ENCODE measurements around the gene TCF23. TPM values are rescaled to one million over a fixed set of nuclear protein-coding genes. Genes with fewer than 3 reads are reported as not detected.

The TCF23 gene
- total RNA-seq, 1 experiment from 2014 or later: 0.13 TPM

- Mint-ChIP-seq H3K9me3 (no peaks in the 10 kb centered on the region), H3K27ac (no peak overlapping the region), H3K27me3 (ENCODE audit: low read depth) (0 out of 2 replicates have a peak, but pooled peaks cover 5% of the 10 kb centered on the region), H3K4me1 (no peaks in the 10 kb centered on the region), H3K4me3 (no peak overlapping the region), H3K36me3 (no peaks in the 10 kb centered on the region)
- POLR2A ChIA-PET: interaction anchor here (0.8 to 1.2 kb wide), 2 partner anchors 39 to 100 kb away, joined by 3 to 4 read pairs; no protein-coding TSS in a partner anchor
- ATAC-seq (no peak; the same call in 1 of the 2 replicates), DNase-seq (ENCODE audit: low spot score) (no peak)
- no peak for TF ChIP-seq ATF3 (CRISPR knock-in tag; conservative IDR thresholded peaks at IDR 0.05)
- TF ChIP-seq JAZF1 (CRISPR knock-in tag; IDR thresholded peaks at IDR 0.05): no peak
- TF ChIP-seq ZNF512 (CRISPR knock-in tag; IDR thresholded peaks at IDR 0.05; ENCODE audit: borderline replicate concordance): no peak
- no peak for TF ChIP-seq SP1 (CRISPR knock-in tag; conservative IDR thresholded peaks at IDR 0.05)
- no peak for TF ChIP-seq ZNF425 (CRISPR knock-in tag; conservative IDR thresholded peaks at IDR 0.05)
- no peak for TF ChIP-seq CBFB (CRISPR knock-in tag; IDR thresholded peaks at IDR 0.05; ENCODE audit: low read depth)
- no peak for TF ChIP-seq CREB1 (CRISPR knock-in tag; IDR thresholded peaks at IDR 0.05)
- no peak for TF ChIP-seq FOXJ3 (CRISPR knock-in tag; IDR thresholded peaks at IDR 0.05; ENCODE audit: borderline replicate concordance)
- TF ChIP-seq RORB (CRISPR knock-in tag; IDR thresholded peaks at IDR 0.05): no peak
- no peak for TF ChIP-seq EMX1 (CRISPR knock-in tag; IDR thresholded peaks at IDR 0.05)
- TF ChIP-seq SMAD3 (CRISPR knock-in tag; IDR thresholded peaks at IDR 0.05; ENCODE audit: borderline replicate concordance): no peak
- no peak for TF ChIP-seq ZNF317 (CRISPR knock-in tag; IDR thresholded peaks at IDR 0.05; ENCODE audit: borderline replicate concordance, low read depth)
- CTCF ChIA-PET: interaction anchor here (0.7 to 3.9 kb wide), 5 partner anchors 22 to 178 kb away, joined by 3 to 39 read pairs (median 5); no protein-coding TSS in a partner anchor
Measured at GRCh38 chr2:27102329-27102728, 46.5 kb upstream of the TCF23 start.

- H3K36me3 Mint-ChIP-seq: no peaks in the 10 kb centered on the region
- H3K4me3 Mint-ChIP-seq: no peak overlapping the region
- ChIA-PET POLR2A (interaction anchor here (1.7 kb wide), 1 partner anchor 28 kb away, joined by 3 read pairs; the partner anchor contains the start of gene PREB), CTCF (interaction anchor here (0.9 to 2.2 kb wide), 3 partner anchors 28 to 85 kb away, joined by 5 read pairs; partner anchors contain the start of gene PREB)
- DNase-seq (ENCODE audit: low spot score): no peak
- no peaks in the 10 kb centered on the region for H3K9me3 Mint-ChIP-seq
- no peak for TF ChIP-seq IRF2 (CRISPR knock-in tag; IDR thresholded peaks at IDR 0.05; ENCODE audit: borderline replicate concordance, low read depth)
- TF ChIP-seq GRHL2 (CRISPR knock-in tag; IDR thresholded peaks at IDR 0.05; ENCODE audit: insufficient replicate concordance, severe bottlenecking): no peak
- no peak for TF ChIP-seq E2F4 (CRISPR knock-in tag; IDR thresholded peaks at IDR 0.05; ENCODE audit: borderline replicate concordance, low read depth)
- no peak for TF ChIP-seq FOXP4 (CRISPR knock-in tag; IDR thresholded peaks at IDR 0.05)
- TF ChIP-seq ZNF423 (CRISPR knock-in tag; IDR thresholded peaks at IDR 0.05): no peak
- TF ChIP-seq HMGXB4 (CRISPR knock-in tag; IDR thresholded peaks at IDR 0.05): no peak
- H3K4me1 Mint-ChIP-seq: peaks cover 2% of the 10 kb centered on the region; the same call in 1 of the 2 replicates
- 0 out of 2 replicates have a peak, but pooled peaks cover 5% of the 10 kb centered on the region for H3K27me3 Mint-ChIP-seq (ENCODE audit: low read depth)
- no peak for ATAC-seq
- no peak overlapping the region for H3K27ac Mint-ChIP-seq
Measured at GRCh38 chr2:27105981-27106380, 42.8 kb upstream of the TCF23 start.
